K562 (cell line): Measurements from ENCODE around the gene PNPLA4.

Source experiments
- BRCA1 ChIP-seq, 2 experiments: fragments of 450-650 bp in 1 of 2; sonication (generic) in 1 of 2; formaldehyde crosslinking in 1 of 2; IDR thresholded peaks; 2 replicates each; pipeline versions ENCODE4 v1.5.0 to v1.6.1; 2017 to 2020; ENCODE audit warnings: mild to moderate bottlenecking in 1 of 2, missing genetic modification reagents in 1 of 2
- FOXM1 ChIP-seq, 2 experiments: fragments of 450-650 bp in 1 of 2; sonication (generic) in 1 of 2; formaldehyde crosslinking in 1 of 2; IDR thresholded peaks; 2 replicates each; pipeline versions ENCODE4 v1.6.1 to v1.9.0; 2017 to 2022; ENCODE audit warnings: low read depth in 2 of 2, mild to moderate bottlenecking in 2 of 2, missing genetic modification reagents in 1 of 2, moderate library complexity in 1 of 2
- GABPA ChIP-seq: fragments of 200-800 bp; sonication (Bioruptor generic); conservative IDR thresholded peaks from 2 replicates; pipeline ENCODE4 v1.6.1; 2016; ENCODE audit warnings: low read depth, missing genetic modification characterization, missing compliant biosample characterization
- KAT8 ChIP-seq: fragments of 450-650 bp; IDR thresholded peaks from 2 replicates; pipeline ENCODE4 v1.6.1; 2016; ENCODE audit warnings: low read depth, mild to moderate bottlenecking
- KDM5B ChIP-seq: fragments of 200-600 bp; sonication (generic); IDR thresholded peaks from 2 replicates; pipeline ENCODE4 v1.6.1; 2012; ENCODE audit warnings: low read depth, mild to moderate bottlenecking, moderate library complexity, low read length, control low read depth, inconsistent platforms; ENCODE audit not compliant: insufficient replicate concordance
- KLF16 ChIP-seq: IDR thresholded peaks from 2 replicates; pipeline ENCODE4 v1.6.1; 2016; ENCODE audit warnings: antibody characterized with exemption
- SMARCA5 ChIP-seq: fragments of 450-650 bp; IDR thresholded peaks from 2 replicates; pipeline ENCODE4 v1.6.1; 2016
- SRF ChIP-seq, 2 experiments: fragments of 250-450, 450-650 bp in 1 of 2; sonication (Bioruptor Pico) in 1 of 2; sonication (generic) in 1 of 2; formaldehyde crosslinking; IDR thresholded peaks; 2 replicates each; pipeline versions ENCODE4 v1.5.0 to v1.5.1; 2020 to 2022; ENCODE audit warnings: mild to moderate bottlenecking in 1 of 2, missing genetic modification reagents in 1 of 2
- TEAD4 ChIP-seq, 2 experiments: sonication (generic) in 1 of 2; formaldehyde crosslinking in 1 of 2; IDR thresholded peaks; 2 replicates each; pipeline versions ENCODE4 v1.6.1 to v1.8.0; 2012 to 2022; ENCODE audit warnings: borderline replicate concordance in 1 of 2, inconsistent platforms in 1 of 2, low read length in 1 of 2, mild to moderate bottlenecking in 1 of 2, missing genetic modification reagents in 1 of 2
- TF ChIP-seq, protein P1 (sequence below), 3 experiments: IDR thresholded peaks in 2 of 3; conservative IDR thresholded peaks in 1 of 3; 2 replicates each; pipeline ENCODE4 v1.5.1; 2011 to 2012; ENCODE audit warnings: low read length in 3 of 3, mild to moderate bottlenecking in 3 of 3, control low read depth in 2 of 3, improper control_type of control experiment in 1 of 3, inconsistent platforms in 1 of 3, low read depth in 1 of 3, mixed read lengths in 1 of 3, moderate library complexity in 1 of 3; ENCODE audit not compliant: insufficient read depth in 2 of 3
- TF ChIP-seq, protein P2 (sequence below): fragments of 200-600 bp; sonication (generic); IDR thresholded peaks from one replicate; pipeline ENCODE4 v1.6.1; 2012; ENCODE audit warnings: mild to moderate bottlenecking, low read depth, low read length, inconsistent platforms
- TF ChIP-seq, protein P3 (sequence below): fragments of 250-450 bp; sonication (Bioruptor Pico); IDR thresholded peaks from 2 replicates; pipeline ENCODE4 v1.8.0; 2022; ENCODE audit warnings: moderate library complexity, mild to moderate bottlenecking, inconsistent platforms

DNA sequence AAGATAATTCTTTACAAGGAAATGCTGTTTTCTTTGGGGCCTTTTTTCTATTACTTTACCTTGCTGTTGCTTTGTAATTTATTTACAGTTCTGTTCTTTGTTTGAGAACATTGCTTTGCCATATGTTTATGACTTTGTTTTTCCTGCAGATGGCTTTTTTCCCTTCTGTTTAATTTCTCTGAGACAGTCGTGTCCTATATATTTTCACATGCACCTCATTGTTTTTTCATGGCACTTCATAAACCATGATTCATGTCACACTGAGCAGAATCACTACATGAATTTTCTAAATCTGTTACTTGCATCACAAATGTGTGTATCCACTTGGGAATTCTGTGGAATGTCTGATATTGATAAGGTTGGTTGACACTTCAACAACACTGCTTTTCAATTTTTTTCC, 33.0 kb upstream of the PNPLA4 start:
- no peak for TF ChIP-seq TEAD4 (IDR thresholded peaks at IDR 0.05; ENCODE audit: low read length)
- no peak for TF ChIP-seq TEAD4 (CRISPR knock-in tag; IDR thresholded peaks at IDR 0.05; ENCODE audit: borderline replicate concordance)
- TF ChIP-seq, protein P1, sequence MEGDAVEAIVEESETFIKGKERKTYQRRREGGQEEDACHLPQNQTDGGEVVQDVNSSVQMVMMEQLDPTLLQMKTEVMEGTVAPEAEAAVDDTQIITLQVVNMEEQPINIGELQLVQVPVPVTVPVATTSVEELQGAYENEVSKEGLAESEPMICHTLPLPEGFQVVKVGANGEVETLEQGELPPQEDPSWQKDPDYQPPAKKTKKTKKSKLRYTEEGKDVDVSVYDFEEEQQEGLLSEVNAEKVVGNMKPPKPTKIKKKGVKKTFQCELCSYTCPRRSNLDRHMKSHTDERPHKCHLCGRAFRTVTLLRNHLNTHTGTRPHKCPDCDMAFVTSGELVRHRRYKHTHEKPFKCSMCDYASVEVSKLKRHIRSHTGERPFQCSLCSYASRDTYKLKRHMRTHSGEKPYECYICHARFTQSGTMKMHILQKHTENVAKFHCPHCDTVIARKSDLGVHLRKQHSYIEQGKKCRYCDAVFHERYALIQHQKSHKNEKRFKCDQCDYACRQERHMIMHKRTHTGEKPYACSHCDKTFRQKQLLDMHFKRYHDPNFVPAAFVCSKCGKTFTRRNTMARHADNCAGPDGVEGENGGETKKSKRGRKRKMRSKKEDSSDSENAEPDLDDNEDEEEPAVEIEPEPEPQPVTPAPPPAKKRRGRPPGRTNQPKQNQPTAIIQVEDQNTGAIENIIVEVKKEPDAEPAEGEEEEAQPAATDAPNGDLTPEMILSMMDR (IDR thresholded peaks at IDR 0.05 in 2 of 3, conservative IDR thresholded peaks at IDR 0.05 in 1 of 3; ENCODE audit: insufficient read depth in 2 of 3, low read depth in 1 of 3, low read length in 3 of 3) = no peak
- no peak for TF ChIP-seq KDM5B
- TF ChIP-seq, protein P2, sequence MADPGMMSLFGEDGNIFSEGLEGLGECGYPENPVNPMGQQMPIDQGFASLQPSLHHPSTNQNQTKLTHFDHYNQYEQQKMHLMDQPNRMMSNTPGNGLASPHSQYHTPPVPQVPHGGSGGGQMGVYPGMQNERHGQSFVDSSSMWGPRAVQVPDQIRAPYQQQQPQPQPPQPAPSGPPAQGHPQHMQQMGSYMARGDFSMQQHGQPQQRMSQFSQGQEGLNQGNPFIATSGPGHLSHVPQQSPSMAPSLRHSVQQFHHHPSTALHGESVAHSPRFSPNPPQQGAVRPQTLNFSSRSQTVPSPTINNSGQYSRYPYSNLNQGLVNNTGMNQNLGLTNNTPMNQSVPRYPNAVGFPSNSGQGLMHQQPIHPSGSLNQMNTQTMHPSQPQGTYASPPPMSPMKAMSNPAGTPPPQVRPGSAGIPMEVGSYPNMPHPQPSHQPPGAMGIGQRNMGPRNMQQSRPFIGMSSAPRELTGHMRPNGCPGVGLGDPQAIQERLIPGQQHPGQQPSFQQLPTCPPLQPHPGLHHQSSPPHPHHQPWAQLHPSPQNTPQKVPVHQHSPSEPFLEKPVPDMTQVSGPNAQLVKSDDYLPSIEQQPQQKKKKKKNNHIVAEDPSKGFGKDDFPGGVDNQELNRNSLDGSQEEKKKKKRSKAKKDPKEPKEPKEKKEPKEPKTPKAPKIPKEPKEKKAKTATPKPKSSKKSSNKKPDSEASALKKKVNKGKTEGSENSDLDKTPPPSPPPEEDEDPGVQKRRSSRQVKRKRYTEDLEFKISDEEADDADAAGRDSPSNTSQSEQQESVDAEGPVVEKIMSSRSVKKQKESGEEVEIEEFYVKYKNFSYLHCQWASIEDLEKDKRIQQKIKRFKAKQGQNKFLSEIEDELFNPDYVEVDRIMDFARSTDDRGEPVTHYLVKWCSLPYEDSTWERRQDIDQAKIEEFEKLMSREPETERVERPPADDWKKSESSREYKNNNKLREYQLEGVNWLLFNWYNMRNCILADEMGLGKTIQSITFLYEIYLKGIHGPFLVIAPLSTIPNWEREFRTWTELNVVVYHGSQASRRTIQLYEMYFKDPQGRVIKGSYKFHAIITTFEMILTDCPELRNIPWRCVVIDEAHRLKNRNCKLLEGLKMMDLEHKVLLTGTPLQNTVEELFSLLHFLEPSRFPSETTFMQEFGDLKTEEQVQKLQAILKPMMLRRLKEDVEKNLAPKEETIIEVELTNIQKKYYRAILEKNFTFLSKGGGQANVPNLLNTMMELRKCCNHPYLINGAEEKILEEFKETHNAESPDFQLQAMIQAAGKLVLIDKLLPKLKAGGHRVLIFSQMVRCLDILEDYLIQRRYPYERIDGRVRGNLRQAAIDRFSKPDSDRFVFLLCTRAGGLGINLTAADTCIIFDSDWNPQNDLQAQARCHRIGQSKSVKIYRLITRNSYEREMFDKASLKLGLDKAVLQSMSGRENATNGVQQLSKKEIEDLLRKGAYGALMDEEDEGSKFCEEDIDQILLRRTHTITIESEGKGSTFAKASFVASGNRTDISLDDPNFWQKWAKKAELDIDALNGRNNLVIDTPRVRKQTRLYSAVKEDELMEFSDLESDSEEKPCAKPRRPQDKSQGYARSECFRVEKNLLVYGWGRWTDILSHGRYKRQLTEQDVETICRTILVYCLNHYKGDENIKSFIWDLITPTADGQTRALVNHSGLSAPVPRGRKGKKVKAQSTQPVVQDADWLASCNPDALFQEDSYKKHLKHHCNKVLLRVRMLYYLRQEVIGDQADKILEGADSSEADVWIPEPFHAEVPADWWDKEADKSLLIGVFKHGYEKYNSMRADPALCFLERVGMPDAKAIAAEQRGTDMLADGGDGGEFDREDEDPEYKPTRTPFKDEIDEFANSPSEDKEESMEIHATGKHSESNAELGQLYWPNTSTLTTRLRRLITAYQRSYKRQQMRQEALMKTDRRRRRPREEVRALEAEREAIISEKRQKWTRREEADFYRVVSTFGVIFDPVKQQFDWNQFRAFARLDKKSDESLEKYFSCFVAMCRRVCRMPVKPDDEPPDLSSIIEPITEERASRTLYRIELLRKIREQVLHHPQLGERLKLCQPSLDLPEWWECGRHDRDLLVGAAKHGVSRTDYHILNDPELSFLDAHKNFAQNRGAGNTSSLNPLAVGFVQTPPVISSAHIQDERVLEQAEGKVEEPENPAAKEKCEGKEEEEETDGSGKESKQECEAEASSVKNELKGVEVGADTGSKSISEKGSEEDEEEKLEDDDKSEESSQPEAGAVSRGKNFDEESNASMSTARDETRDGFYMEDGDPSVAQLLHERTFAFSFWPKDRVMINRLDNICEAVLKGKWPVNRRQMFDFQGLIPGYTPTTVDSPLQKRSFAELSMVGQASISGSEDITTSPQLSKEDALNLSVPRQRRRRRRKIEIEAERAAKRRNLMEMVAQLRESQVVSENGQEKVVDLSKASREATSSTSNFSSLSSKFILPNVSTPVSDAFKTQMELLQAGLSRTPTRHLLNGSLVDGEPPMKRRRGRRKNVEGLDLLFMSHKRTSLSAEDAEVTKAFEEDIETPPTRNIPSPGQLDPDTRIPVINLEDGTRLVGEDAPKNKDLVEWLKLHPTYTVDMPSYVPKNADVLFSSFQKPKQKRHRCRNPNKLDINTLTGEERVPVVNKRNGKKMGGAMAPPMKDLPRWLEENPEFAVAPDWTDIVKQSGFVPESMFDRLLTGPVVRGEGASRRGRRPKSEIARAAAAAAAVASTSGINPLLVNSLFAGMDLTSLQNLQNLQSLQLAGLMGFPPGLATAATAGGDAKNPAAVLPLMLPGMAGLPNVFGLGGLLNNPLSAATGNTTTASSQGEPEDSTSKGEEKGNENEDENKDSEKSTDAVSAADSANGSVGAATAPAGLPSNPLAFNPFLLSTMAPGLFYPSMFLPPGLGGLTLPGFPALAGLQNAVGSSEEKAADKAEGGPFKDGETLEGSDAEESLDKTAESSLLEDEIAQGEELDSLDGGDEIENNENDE = no peak
- no peak for TF ChIP-seq FOXM1 (IDR thresholded peaks at IDR 0.05; ENCODE audit: low read depth)
- no peak for TF ChIP-seq FOXM1 (CRISPR knock-in tag; IDR thresholded peaks at IDR 0.05; ENCODE audit: low read depth)
- no peak for TF ChIP-seq KAT8
- TF ChIP-seq SRF (CRISPR knock-in tag; IDR thresholded peaks at IDR 0.05) = no peak
- no peak for TF ChIP-seq GABPA (tag)
- TF ChIP-seq, protein P3, sequence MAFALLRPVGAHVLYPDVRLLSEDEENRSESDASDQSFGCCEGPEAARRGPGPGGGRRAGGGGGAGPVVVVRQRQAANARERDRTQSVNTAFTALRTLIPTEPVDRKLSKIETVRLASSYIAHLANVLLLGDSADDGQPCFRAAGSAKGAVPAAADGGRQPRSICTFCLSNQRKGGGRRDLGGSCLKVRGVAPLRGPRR (CRISPR knock-in tag) = no peak
- no peak for TF ChIP-seq BRCA1 (IDR thresholded peaks at IDR 0.05)
- TF ChIP-seq BRCA1 (CRISPR knock-in tag; IDR thresholded peaks at IDR 0.05) = no peak
- no peak for TF ChIP-seq SMARCA5
- no peak for TF ChIP-seq KLF16
